CD14-positive monocyte (primary cell): ENCODE results near the gene ATAD3A. TPM values are rescaled to one million over a fixed set of nuclear protein-coding genes. Genes with fewer than 3 reads are reported as not detected.

Experiments used
- DNase-seq, 3 donors: peaks; one replicate each; pipeline ENCODE4 v3.0.0-alpha.2; 2011 to 2022
- H2AFZ ChIP-seq: 2 replicates; pipeline ENCODE4 v1.6.0; 2012; ENCODE audit warnings: mild to moderate bottlenecking, low read depth, low read length, inconsistent platforms; ENCODE audit not compliant: insufficient read depth, poor library complexity, severe bottlenecking
- H3K27ac ChIP-seq, 2 donors: 1 replicate in 1 of 2; 2 replicates in 1 of 2; pipeline ENCODE4 v1.5.1; 2012 to 2013; ENCODE audit warnings: low read length in 2 of 2, control low read depth in 1 of 2, inconsistent platforms in 1 of 2, low read depth in 1 of 2, mild to moderate bottlenecking in 1 of 2
- H3K27me3 ChIP-seq, 2 donors: one replicate each; pipeline versions ENCODE4 v1.6.0 to v1.6.1; 2011 to 2013; ENCODE audit warnings: low read length in 2 of 2; ENCODE audit not compliant: control insufficient read depth in 2 of 2, insufficient read depth in 2 of 2
- H3K36me3 ChIP-seq, 2 donors: replicated peaks in 1 of 2; 1 replicate in 1 of 2; 2 replicates in 1 of 2; pipeline versions ENCODE4 v1.5.1 to v1.6.1; 2012 to 2013; ENCODE audit warnings: low read length in 2 of 2, control low read depth in 1 of 2, inconsistent platforms in 1 of 2, mild to moderate bottlenecking in 1 of 2; ENCODE audit not compliant: insufficient read depth in 2 of 2, control insufficient read depth in 1 of 2
- H3K4me1 ChIP-seq, 2 donors: 1 replicate in 1 of 2; 2 replicates in 1 of 2; pipeline versions ENCODE4 v1.5.1 to v1.6.1; 2012 to 2013; ENCODE audit warnings: low read length in 2 of 2, control low read depth in 1 of 2, inconsistent platforms in 1 of 2, mild to moderate bottlenecking in 1 of 2, moderate library complexity in 1 of 2; ENCODE audit not compliant: insufficient read depth in 2 of 2, control insufficient read depth in 1 of 2
- H3K4me2 ChIP-seq: replicated peaks from 2 replicates; pipeline ENCODE3; 2012; ENCODE audit warnings: low read length, moderate library complexity, mild to moderate bottlenecking; ENCODE audit not compliant: poor library complexity, severe bottlenecking; ENCODE audit errors: extremely low read depth
- H3K4me3 ChIP-seq, 3 experiments: fragments of 200-600 bp in 1 of 3; sonication (generic) in 1 of 3; replicated peaks in 1 of 3; 1 replicate in 2 of 3; 2 replicates in 1 of 3; pipeline ENCODE4 v1.5.1; 2011 to 2013; ENCODE audit warnings: low read length in 3 of 3, mild to moderate bottlenecking in 3 of 3, control low read depth in 2 of 3, low read depth in 2 of 3, inconsistent platforms in 1 of 3, moderate library complexity in 1 of 3
- H3K79me2 ChIP-seq: 2 replicates; pipeline ENCODE4 v1.6.0; 2012; ENCODE audit warnings: mild to moderate bottlenecking, control low read depth, inconsistent platforms, low read length, moderate library complexity; ENCODE audit not compliant: insufficient read depth
- H3K9ac ChIP-seq: 2 replicates; pipeline ENCODE4 v1.6.0; 2017; ENCODE audit warnings: low read length, mild to moderate bottlenecking; ENCODE audit not compliant: insufficient read depth, poor library complexity, severe bottlenecking
- H3K9me3 ChIP-seq, 2 donors: replicated peaks in 1 of 2; 1 replicate in 1 of 2; 2 replicates in 1 of 2; pipeline versions ENCODE4 v1.5.1 to v1.6.1; 2012 to 2013; ENCODE audit warnings: low read length in 2 of 2, control low read depth in 1 of 2; ENCODE audit not compliant: control insufficient read depth in 1 of 2, insufficient read depth in 1 of 2
- H4K20me1 ChIP-seq: 2 replicates; pipeline ENCODE4 v1.6.0; 2012; ENCODE audit warnings: mild to moderate bottlenecking, low read length, control low read depth, moderate library complexity; ENCODE audit not compliant: insufficient read depth
- H3K27ac Mint-ChIP-seq, 7 donors: one replicate each; pipeline ENCODE4 v1.8.0; 2020; ENCODE audit warnings: mild to moderate bottlenecking in 7 of 7, mixed read lengths in 7 of 7, moderate library complexity in 6 of 7, inconsistent platforms in 2 of 7
- H3K27me3 Mint-ChIP-seq, 3 donors: one replicate each; pipeline ENCODE4 v1.8.0; 2021 to 2022; ENCODE audit warnings: low read depth in 3 of 3, mild to moderate bottlenecking in 3 of 3, mixed read lengths in 3 of 3, moderate library complexity in 3 of 3, inconsistent platforms in 1 of 3
- H3K36me3 Mint-ChIP-seq, 2 donors: one replicate each; pipeline ENCODE4 v1.8.0; 2020; ENCODE audit warnings: mixed read lengths in 2 of 2, inconsistent platforms in 1 of 2, mild to moderate bottlenecking in 1 of 2
- H3K4me1 Mint-ChIP-seq: one replicate; pipeline ENCODE4 v1.8.0; 2020; ENCODE audit warnings: mild to moderate bottlenecking, mixed read lengths
- H3K4me3 Mint-ChIP-seq, 2 donors: one replicate each; pipeline ENCODE4 v1.8.0; 2020; ENCODE audit warnings: mild to moderate bottlenecking in 2 of 2, mixed read lengths in 2 of 2, moderate library complexity in 1 of 2
- H3K9me3 Mint-ChIP-seq, 7 donors: one replicate each; pipeline ENCODE4 v1.8.0; 2020 to 2022; ENCODE audit warnings: mixed read lengths in 7 of 7, mild to moderate bottlenecking in 6 of 7, moderate library complexity in 6 of 7, inconsistent platforms in 2 of 7
- WGBS: methylation state at CpG from one replicate; pipeline ENCODE4 v1.1.5; 2013; ENCODE audit warnings: missing lambda C conversion rate; ENCODE audit not compliant: insufficient coverage; 5-methylcytosine and 5-hydroxymethylcytosine counted together
- intact Hi-C, 2 donors: fragments of 100-400 bp; cut with micrococcal nuclease; formaldehyde crosslinking; loops; one replicate each; pipeline versions ENCODE4 v1.15.0 to v1.15.1; 2023
- polyA plus RNA-seq, 3 donors: library from polyadenylated mRNA; depleted of rRNA in 1 of 3; unstranded in 2 of 3; stranded (reverse) in 1 of 3; fragments of 300-500 nt in 2 of 3; fragments of >200 nt in 1 of 3; fragmentation: Illumina TruSeq in 2 of 3; gene quantifications; 1 replicate in 2 of 3; 2 replicates in 1 of 3; pipeline ENCODE4 v1.2.3, GENCODE V29; 2012 to 2021
- TF ChIP-seq, protein P1 (sequence below): fragments of 200-600 bp; IDR thresholded peaks from one replicate; pipeline ENCODE4 v1.8.0; 2022; ENCODE audit warnings: antibody characterized with exemption, mild to moderate bottlenecking

Gene ATAD3A
- polyA plus RNA-seq, 3 donors = 4.1 to 14.0 (median 6.4) TPM

DNA sequence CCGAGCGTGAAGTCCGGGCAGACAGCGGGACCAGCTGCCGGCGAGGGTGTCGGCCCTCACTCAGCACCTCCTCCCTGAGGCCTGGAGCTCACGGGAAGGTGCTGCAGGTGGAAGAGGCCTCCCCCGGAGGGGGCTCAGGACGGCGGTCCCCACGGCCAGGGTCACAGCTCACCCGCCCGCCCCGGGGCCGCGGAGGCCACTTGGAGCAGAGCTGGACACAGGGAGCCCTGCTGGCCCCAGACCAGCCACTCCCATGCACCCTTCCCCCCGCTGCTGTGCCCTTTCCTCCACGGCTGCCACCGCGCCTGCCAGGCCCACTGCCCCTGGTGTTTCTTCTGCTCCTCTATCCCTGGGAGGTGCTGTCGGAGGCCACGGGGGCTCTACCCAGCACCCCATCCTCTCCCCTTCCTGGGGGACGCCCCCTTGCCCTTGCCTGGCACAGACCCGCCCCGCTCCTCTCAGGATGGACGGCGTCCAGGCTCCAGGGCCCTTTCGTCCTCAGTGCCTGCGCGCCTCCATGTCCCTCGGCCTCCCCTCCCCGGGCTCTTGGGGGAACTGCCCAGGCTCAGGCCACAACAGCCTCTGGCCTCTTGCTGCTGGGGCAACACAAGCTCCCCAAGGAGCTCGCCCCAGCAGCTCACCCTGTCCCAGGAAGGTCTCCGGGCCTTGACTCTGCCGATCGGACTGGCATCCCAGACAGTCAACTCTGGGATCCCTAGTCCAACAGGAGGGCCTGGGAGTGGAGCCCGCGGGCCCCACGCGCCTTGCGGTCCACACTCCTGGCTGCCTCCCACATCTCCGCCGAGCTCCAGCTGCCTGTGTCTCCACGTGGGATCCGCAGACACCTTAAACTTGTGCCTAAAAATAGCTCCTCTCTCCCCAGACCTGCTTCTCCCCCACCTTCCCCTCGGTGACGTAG, 24.3 kb downstream of the ATAD3A start:
- TF ChIP-seq, protein P1, sequence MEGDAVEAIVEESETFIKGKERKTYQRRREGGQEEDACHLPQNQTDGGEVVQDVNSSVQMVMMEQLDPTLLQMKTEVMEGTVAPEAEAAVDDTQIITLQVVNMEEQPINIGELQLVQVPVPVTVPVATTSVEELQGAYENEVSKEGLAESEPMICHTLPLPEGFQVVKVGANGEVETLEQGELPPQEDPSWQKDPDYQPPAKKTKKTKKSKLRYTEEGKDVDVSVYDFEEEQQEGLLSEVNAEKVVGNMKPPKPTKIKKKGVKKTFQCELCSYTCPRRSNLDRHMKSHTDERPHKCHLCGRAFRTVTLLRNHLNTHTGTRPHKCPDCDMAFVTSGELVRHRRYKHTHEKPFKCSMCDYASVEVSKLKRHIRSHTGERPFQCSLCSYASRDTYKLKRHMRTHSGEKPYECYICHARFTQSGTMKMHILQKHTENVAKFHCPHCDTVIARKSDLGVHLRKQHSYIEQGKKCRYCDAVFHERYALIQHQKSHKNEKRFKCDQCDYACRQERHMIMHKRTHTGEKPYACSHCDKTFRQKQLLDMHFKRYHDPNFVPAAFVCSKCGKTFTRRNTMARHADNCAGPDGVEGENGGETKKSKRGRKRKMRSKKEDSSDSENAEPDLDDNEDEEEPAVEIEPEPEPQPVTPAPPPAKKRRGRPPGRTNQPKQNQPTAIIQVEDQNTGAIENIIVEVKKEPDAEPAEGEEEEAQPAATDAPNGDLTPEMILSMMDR = no peak
- peaks cover 5 to 13% (median 8%) of the 10 kb centered on the region in 7 donors for H3K9me3 Mint-ChIP-seq
- no peak overlapping the region for H3K27ac ChIP-seq
- no peak overlapping the region for H3K4me2 ChIP-seq
- no peak overlapping the region for H3K27ac Mint-ChIP-seq
- intact Hi-C loops = no loop called here
- H3K36me3 ChIP-seq = peaks cover 1 to 2% of the 10 kb centered on the region in 2 donors
- peaks cover 3 to 7% of the 10 kb centered on the region in 2 donors for H3K4me1 ChIP-seq
- no peak overlapping the region for H3K4me3 ChIP-seq
- H4K20me1 ChIP-seq = peaks cover 5% of the 10 kb centered on the region
- peaks cover 0 to 16% of the 10 kb centered on the region in 2 donors for H3K27me3 ChIP-seq
- no peak for DNase-seq
- 91% methylated on average over 46 of the region's 48 CpGs for WGBS
- H3K4me1 Mint-ChIP-seq = peaks cover 4% of the 10 kb centered on the region
- peaks cover under 1 to 25% (median 14%) of the 10 kb centered on the region in 3 donors for H3K27me3 Mint-ChIP-seq
- H2AFZ ChIP-seq = no peak overlapping the region
- H3K4me3 Mint-ChIP-seq = no peak overlapping the region
- peaks cover 5 to 14% of the 10 kb centered on the region in 2 donors for H3K36me3 Mint-ChIP-seq
- no peak overlapping the region for H3K9ac ChIP-seq
- H3K79me2 ChIP-seq = no peaks in the 10 kb centered on the region
- peaks cover 0 to 11% of the 10 kb centered on the region in 2 donors for H3K9me3 ChIP-seq

DNA sequence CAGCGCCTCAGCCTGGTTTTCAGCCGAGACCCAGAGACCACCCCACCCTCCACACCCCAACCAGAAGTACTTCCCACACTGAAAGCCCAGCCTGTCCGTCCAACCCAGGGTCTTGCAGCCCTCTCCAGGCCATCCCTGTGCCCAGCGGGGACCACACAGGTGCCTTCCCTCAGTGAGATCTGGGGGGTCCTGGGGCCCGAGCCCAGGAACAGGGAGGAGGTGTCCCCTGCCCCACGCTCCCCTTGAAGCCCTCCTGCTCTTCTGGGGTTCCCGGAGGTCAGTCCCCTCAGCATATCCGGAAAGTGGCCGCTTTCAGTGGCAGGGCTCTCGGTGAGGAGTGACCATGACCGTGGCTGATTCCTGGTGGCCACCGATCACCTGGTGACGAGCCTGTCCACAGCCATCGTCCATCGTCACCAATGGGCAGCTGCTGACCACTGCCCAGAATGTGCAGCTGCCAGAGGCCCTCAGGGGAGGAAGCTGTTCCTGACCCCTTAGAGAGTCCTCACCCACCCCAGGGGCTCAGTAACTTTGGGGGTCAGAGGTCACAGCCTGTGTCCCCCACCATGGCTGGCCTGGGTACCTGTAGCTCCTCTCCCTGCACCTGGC, 25.1 kb downstream of the ATAD3A start:
- peaks cover 1 to 7% (median 5%) of the 10 kb centered on the region in 7 donors for H3K9me3 Mint-ChIP-seq
- H4K20me1 ChIP-seq = peaks cover 7% of the 10 kb centered on the region

More for the DNA sequence above, 25.1 kb downstream of the ATAD3A start:
- no peak overlapping the region for H3K27ac ChIP-seq
- Mint-ChIP-seq H3K4me1 (peaks cover 4% of the 10 kb centered on the region), H3K4me3 (no peak overlapping the region), H3K27ac (no peak overlapping the region), H3K27me3 (peaks cover 4 to 28% (median 14%) of the 10 kb centered on the region in 3 donors), H3K36me3 (peaks cover 11 to 17% of the 10 kb centered on the region in 2 donors)
- no peak overlapping the region for H2AFZ ChIP-seq
- peaks cover 3 to 7% of the 10 kb centered on the region in 2 donors for H3K4me1 ChIP-seq
- H3K27me3 ChIP-seq = peaks cover 0 to 20% of the 10 kb centered on the region in 2 donors
- DNase-seq = no peak
- TF ChIP-seq, protein P1 = no peak
- peaks cover 0 to 6% of the 10 kb centered on the region in 2 donors for H3K9me3 ChIP-seq
- peaks cover 8 to 9% of the 10 kb centered on the region in 2 donors for H3K36me3 ChIP-seq
- no peak overlapping the region for H3K4me3 ChIP-seq
- H3K79me2 ChIP-seq = no peaks in the 10 kb centered on the region
- H3K4me2 ChIP-seq = no peak overlapping the region
- intact Hi-C loops = no loop called here
- no peak overlapping the region for H3K9ac ChIP-seq
- WGBS = 95% methylated on average over 15 of the region's 15 CpGs
